HG02981 (cell line): ENCODE results near the gene C1QTNF4.
A peak's percentile ranks its signal among the peaks of the same experiment; 100 is the strongest.
"Not testable (repeated sequence)": the region's sequence is repeated elsewhere in the genome, so short reads cannot be mapped to it uniquely, and the experiment has no call there.

Experiments
- ATAC-seq: cut with Tn5 transposase; IDR thresholded peaks from one replicate; pipeline ENCODE4 v1.9.1; 2021; ENCODE audit warnings: mild to moderate bottlenecking, moderate library complexity; ENCODE audit not compliant: unreplicated experiment

The C1QTNF4 gene

DNA sequence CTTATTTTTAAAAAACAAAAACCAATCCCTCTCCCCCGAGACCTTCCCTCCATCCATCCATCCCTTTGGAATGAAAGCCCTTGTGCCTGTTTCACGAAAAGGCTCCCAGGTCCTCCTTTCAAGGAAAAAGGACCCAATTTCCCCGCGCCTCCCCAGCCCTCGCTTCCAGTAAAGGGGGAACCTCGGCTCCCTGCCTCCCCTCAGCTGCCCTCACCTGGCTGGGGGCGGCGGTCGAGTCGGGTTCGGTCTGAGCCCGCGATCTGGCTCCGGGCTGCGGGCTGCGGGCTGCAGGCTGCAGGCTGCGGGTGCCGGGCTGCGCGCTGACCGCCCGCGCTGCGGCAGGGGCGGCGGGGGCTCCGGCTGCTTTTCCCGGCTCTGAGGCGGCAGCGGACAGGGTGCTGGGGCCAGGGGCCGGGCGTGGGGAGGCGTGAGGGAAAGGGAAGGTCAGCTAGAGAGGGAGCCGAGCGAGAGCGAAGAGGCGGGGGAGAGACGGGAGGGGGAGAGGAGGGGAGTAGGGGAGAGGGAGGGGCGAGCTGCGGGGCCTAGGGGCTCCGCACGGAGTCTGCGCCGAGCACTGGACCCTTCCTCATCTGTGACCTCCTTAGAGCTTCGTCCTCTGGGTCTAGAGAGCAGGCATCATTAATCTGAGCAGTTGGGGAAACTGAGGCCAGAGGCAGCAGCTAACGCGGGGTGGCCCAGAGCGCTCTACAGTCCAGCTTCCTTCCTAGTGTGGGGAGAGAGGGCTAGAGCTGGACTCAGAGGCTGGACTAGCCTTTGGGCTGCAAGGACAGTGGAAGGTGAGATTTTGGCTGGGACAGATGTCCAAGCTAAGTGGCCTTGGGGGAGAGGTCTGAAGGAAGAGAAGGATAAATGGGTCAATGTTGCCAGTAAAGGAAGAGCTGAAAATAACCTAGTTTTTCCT lies at the start of gene C1QTNF4:
Gene C1QTNF4 (minus strand): TSS at position 478 of the 922 bp plus-strand sequence. CDS start 3,601 bp downstream, outside the sequence.
- no peak for ATAC-seq

GRCh38 chr11:47642099-47642855 lies 48.1 kb upstream of the C1QTNF4 start, which contains the start of gene MTCH2:
Gene MTCH2, minus strand, starts transcription at chr11:47642559. Its CDS starts 94 bp downstream, at chr11:47642465.
- ATAC-seq, result peak; percentile 85

GRCh38 chr11:47641600-47642098 lies 47.4 kb upstream of the C1QTNF4 start:
- ATAC-seq, result no peak

GRCh38 chr11:47640506-47640905 lies 46.3 kb upstream of the C1QTNF4 start:
- ATAC-seq, result not testable (repeated sequence)

- ATAC-seq, result not testable (repeated sequence)
Measured at GRCh38 chr11:47636331-47636730, 42.1 kb upstream of the C1QTNF4 start.

- ATAC-seq, result no peak
Measured at GRCh38 chr11:47631473-47631872, 37.3 kb upstream of the C1QTNF4 start.

- no peak for ATAC-seq
Measured at GRCh38 chr11:47628026-47628425, 33.8 kb upstream of the C1QTNF4 start.

DNA sequence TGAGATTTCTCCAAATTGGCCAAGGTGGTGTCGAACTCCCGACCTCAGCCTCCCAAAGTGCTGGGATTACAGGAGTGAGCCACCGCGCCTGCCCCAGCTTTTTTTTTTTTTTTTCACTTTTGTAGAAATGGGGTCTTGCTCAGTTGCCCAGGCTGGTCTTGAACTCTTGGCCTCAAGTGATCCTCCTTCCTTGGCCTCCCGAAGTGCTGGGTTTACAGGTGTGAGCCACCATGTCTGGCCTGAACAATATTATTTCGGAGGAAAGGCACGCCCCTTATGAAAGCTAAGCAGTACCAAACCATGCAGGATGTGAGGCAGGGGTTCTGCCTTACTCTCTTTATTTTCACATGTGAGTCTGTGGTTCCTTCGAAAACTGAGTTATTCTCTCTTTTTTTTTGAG lies 32.0 kb upstream of the C1QTNF4 start:
- ATAC-seq, result no peak

GRCh38 chr11:47620836-47621378 lies 26.7 kb upstream of the C1QTNF4 start:
- no peak for ATAC-seq

- no peak for ATAC-seq
Measured at GRCh38 chr11:47617417-47617809, 23.2 kb upstream of the C1QTNF4 start.

GRCh38 chr11:47616726-47617416 lies 22.7 kb upstream of the C1QTNF4 start:
- ATAC-seq, result no peak

DNA sequence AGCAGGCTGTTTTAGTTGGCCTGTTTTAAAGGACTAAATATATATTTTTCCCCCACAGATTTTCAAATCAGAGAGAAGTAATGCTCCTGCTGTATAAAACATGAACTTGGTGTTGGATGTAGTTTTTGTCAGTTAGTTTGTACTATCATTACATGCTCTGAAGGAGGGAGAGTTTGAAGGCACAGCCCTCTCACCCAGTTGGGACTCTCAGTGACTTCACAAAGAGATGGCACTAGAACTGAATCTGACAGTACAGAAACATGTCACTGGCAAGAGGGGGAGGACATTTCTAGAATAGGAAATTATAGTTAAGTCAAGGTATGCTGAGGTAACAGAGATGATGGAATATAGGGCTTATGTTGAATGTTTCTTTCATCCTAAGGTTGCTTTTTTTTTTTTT lies 21.0 kb upstream of the C1QTNF4 start:
- ATAC-seq, result no peak

GRCh38 chr11:47611348-47611794 lies 17.2 kb upstream of the C1QTNF4 start:
- peak; percentile 71 for ATAC-seq

DNA sequence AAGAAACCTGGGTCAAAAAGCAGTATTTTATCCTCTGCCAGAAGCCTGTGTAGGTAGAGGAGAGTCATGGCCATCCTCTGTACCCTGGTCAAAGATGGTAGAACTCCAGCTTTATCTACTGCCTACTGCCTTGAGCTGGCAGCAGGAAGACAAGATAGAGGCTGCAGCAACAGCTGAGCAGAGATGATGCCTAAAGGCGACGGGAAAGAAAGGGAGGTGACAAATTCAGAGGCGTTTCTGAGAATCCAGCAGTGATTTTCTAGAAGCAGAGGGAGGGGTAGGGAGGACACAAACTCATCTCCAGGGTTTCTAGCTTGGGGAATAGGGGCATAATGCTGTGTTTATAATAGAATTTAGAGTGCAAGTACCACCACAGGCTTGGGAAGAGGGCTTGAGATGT lies 15.5 kb upstream of the C1QTNF4 start:
- no peak for ATAC-seq

DNA sequence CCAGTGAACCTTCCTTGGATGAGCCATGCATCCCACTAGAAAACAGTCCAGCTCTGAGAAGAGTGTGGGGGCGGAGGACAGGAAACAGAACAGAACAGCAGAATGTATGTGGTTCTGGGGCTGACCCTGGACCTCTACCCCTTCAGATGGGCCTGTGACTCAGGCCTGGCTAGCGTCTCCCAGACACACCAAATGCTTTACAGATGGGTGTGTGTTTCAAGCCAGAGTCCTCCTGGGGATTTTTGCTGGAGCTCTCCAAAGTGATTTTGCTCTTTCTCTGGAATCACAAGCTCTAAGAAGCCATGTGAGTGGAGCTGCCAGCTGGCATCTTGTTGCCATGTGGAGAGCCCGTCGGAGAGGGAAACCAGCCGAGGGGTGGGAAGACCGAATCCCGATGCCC lies 13.2 kb upstream of the C1QTNF4 start:
- ATAC-seq, result no peak

- ATAC-seq, result no peak
Measured at GRCh38 chr11:47606731-47607130, 12.5 kb upstream of the C1QTNF4 start.

DNA sequence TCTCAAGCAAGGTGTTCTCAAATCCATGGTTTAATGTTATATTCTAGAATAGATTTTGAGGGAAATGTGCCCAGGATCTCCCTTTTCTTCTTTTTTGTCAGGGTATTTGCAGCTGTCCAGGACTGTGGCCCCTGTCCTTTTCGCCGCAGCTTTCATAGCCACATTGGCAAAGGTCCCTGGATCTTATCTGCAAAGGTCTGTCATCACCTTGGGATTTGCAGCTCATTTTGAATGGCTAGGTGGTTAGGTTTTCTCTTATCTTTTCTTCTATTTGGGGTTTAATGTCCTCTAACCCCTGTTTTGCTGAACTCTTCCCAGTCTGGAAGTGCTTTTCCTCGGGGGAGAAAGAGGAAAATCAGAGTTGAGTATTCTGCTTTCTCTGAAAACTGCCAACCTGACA lies 11.7 kb upstream of the C1QTNF4 start:
- no peak for ATAC-seq

DNA sequence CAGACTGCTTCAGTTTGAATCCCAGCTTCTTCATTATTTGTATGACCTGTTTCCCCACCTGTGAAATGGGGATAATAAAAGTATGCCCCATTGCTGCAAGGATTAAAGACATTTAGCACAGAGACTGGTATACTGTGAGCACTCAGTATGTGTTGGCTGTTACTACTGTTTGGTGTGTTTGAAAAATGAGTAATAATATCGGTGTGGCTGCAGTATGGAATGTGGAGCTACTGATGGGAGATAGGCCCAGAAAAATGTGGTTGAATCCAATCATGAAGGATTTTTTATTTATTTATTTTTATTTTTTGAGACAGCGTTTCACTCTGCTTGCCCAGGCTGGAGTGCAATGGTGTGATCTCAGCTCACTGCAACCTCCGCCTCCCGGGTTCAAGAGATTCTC lies 9.1 kb upstream of the C1QTNF4 start:
- no peak for ATAC-seq

GRCh38 chr11:47599902-47600301 lies 5.7 kb upstream of the C1QTNF4 start:
- ATAC-seq, result no peak

GRCh38 chr11:47595967-47596366 lies 1.8 kb upstream of the C1QTNF4 start:
- no peak for ATAC-seq

DNA sequence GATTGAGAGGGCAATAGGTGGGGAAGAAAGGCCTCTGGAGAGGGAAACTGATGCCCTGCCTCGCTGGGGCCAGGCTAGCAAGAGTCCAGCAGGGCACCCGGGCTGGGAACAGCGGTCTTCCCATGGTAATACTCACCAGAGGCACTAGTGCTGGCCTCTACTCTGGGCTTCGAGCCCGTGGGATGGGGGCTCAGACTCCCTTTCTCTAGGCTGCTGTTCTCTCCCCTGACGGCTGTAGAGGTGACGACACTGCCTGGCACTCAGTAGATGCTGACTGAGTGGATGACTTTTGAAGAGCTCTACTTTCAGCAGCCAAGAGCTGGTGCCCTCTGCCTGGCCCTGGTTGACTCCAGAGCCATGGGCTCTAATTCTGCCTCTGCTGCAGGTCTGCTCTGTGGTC lies 818 bp upstream of the C1QTNF4 start:
- ATAC-seq, result no peak
